CD4-positive, CD25-positive, alpha-beta regulatory T cell (primary cell): ENCODE results near the gene CHST15. TPM values are rescaled to one million over a fixed set of nuclear protein-coding genes. Genes with fewer than 3 reads are reported as not detected.
A peak's percentile ranks its signal among the peaks of the same experiment; 100 is the strongest.

Source experiments
- ATAC-seq, 2 donors: fragments of 150-1000 bp; cut with Tn5 transposase; one replicate each; pipeline ENCODE4 v1.10.0; 2021; ENCODE audit warnings: low read depth in 2 of 2, moderate number of reproducible peaks in 2 of 2, moderate library complexity in 1 of 2
- DNase-seq, 3 donors: peaks; one replicate each; pipeline versions ENCODE4 v3.0.0 to v3.0.0-alpha.2; 2012 to 2022; ENCODE audit warnings: mixed read lengths in 1 of 3
- H3K27ac ChIP-seq: one replicate; pipeline ENCODE4 v1.7.0; 2013; ENCODE audit warnings: mild to moderate bottlenecking, low read length; ENCODE audit not compliant: insufficient read depth, poor library complexity, severe bottlenecking
- H3K27me3 ChIP-seq: one replicate; pipeline ENCODE4 v1.7.0; 2013; ENCODE audit warnings: low read length; ENCODE audit not compliant: control insufficient read depth, insufficient read depth
- H3K36me3 ChIP-seq: one replicate; pipeline ENCODE4 v1.7.0; 2013; ENCODE audit warnings: mild to moderate bottlenecking, low read length, moderate library complexity; ENCODE audit not compliant: control insufficient read depth, insufficient read depth
- H3K4me1 ChIP-seq: 2 replicates; pipeline ENCODE4 v1.7.0; 2013; ENCODE audit warnings: mild to moderate bottlenecking, low read length; ENCODE audit not compliant: insufficient read depth, control insufficient read depth, poor library complexity, severe bottlenecking
- H3K4me3 ChIP-seq: one replicate; pipeline ENCODE4 v1.7.0; 2013; ENCODE audit warnings: low read depth, mild to moderate bottlenecking, low read length, moderate library complexity
- H3K9me3 ChIP-seq, 2 experiments: 1 replicate in 1 of 2; 2 replicates in 1 of 2; pipeline ENCODE4 v1.7.0; 2013; ENCODE audit warnings: low read length in 2 of 2, mild to moderate bottlenecking in 1 of 2, moderate library complexity in 1 of 2; ENCODE audit not compliant: control insufficient read depth in 2 of 2
- H3K27ac Mint-ChIP-seq, 3 donors: one replicate each; pipeline ENCODE4 v1.8.0; 2020 to 2022; ENCODE audit warnings: mild to moderate bottlenecking in 3 of 3, mixed read lengths in 3 of 3, moderate library complexity in 2 of 3
- H3K27me3 Mint-ChIP-seq: one replicate; pipeline ENCODE4 v1.8.0; 2022; ENCODE audit warnings: mild to moderate bottlenecking, mixed read lengths
- H3K36me3 Mint-ChIP-seq: one replicate; pipeline ENCODE4 v1.8.0; 2020; ENCODE audit warnings: mixed read lengths
- H3K4me1 Mint-ChIP-seq, 4 donors: one replicate each; pipeline ENCODE4 v1.8.0; 2020 to 2022; ENCODE audit warnings: mixed read lengths in 4 of 4, mild to moderate bottlenecking in 1 of 4
- H3K4me3 Mint-ChIP-seq, 4 donors: one replicate each; pipeline ENCODE4 v1.8.0; 2020 to 2022; ENCODE audit warnings: mild to moderate bottlenecking in 4 of 4, mixed read lengths in 4 of 4, moderate library complexity in 3 of 4
- H3K9me3 Mint-ChIP-seq, 7 donors: one replicate each; pipeline ENCODE4 v1.8.0; 2020 to 2022; ENCODE audit warnings: mixed read lengths in 7 of 7, mild to moderate bottlenecking in 3 of 7, moderate library complexity in 2 of 7
- polyA plus RNA-seq, 4 donors: library from polyadenylated mRNA; unstranded; fragments of 300-500 nt; fragmentation: Illumina TruSeq; gene quantifications; one replicate each; pipeline ENCODE4 v1.2.3, GENCODE V29; 2021
- total RNA-seq: library from RNA; stranded (reverse); gene quantifications from one replicate; pipeline ENCODE4 v1.2.3, GENCODE V29; 2022

Gene CHST15
- total and polyA plus RNA-seq, 5 donors from 2014 or later, result 0.13 to 0.47 (median 0.27) TPM; not detected in 1

DNA sequence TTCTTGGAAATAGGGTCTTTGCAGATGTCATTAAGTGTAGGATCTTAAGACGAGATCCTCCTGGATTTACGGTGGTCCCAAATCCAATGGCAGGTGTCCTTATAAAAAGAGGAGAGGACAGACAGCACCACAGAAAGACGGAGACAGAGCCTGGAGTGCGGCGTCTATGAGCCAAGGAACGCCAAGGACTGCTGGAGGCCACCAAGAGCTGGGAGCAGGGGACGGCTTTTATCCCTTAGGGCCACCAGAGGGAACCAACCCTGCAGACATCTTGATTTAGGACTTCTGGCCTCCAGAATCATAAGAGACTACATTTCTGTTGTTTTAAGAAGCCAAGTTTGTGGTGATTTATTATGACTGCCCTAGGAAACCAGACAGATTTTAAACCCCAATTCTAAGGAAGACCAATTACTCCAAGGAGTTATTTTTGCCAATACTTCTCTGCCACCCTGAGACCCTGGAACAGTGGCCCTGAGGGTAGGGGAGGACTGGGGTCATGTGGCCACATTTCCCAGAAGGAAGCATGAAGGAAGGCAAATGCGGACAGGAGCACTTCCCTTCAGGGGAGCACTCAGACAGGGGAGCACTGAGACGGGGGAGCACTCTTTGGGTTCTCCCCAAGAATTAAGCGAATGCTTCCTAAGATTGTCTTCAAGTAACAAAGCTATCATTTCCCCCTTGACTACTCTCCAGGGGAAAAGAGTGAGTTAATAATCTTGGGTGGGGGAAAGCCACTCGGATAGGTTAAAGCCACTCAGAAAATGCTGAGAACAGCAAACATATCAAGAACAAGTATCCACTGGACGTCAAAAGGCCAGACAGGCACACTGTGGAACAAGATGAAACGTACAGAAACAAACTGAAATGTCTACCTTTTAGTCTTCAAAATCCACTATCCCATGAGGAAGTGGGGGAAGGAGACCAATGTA lies 67.5 kb downstream of the CHST15 start:
- peak in 1 of 3 donors; percentile 25 for DNase-seq

GRCh38 chr10:124025152-124025551 lies 68.2 kb downstream of the CHST15 start:
- H3K4me3 Mint-ChIP-seq, result no peak overlapping the region
- no peaks in the 10 kb centered on the region for H3K27me3 ChIP-seq
- H3K4me1 Mint-ChIP-seq, result peaks cover 0 to 4% (median 0%) of the 10 kb centered on the region in 4 donors
- H3K4me1 ChIP-seq, result no peaks in the 10 kb centered on the region
- H3K4me3 ChIP-seq, result no peak overlapping the region
- peaks cover 4% of the 10 kb centered on the region for H3K27me3 Mint-ChIP-seq
- H3K36me3 ChIP-seq, result no peaks in the 10 kb centered on the region
- no peak overlapping the region for H3K27ac Mint-ChIP-seq
- no peaks in the 10 kb centered on the region for H3K9me3 ChIP-seq
- H3K36me3 Mint-ChIP-seq, result no peaks in the 10 kb centered on the region
- peak in 1 of 3 donors; percentile 17 for DNase-seq
- H3K27ac ChIP-seq, result no peak overlapping the region
- no peak for ATAC-seq
- no peaks in the 10 kb centered on the region for H3K9me3 Mint-ChIP-seq

More for the DNA sequence above, 67.5 kb downstream of the CHST15 start:
- Histone ChIP-seq H3K27me3 (no peaks in the 10 kb centered on the region), H3K27ac (no peak overlapping the region), H3K36me3 (no peaks in the 10 kb centered on the region), H3K4me1 (no peaks in the 10 kb centered on the region), H3K4me3 (no peak overlapping the region), H3K9me3 (no peaks in the 10 kb centered on the region)
- ATAC-seq, result no peak
- Mint-ChIP-seq H3K9me3 (no peaks in the 10 kb centered on the region), H3K27me3 (peaks cover 4% of the 10 kb centered on the region), H3K36me3 (no peaks in the 10 kb centered on the region), H3K4me3 (no peak overlapping the region), H3K27ac (no peak overlapping the region), H3K4me1 (peaks cover 0 to 4% (median 0%) of the 10 kb centered on the region in 4 donors)

DNA sequence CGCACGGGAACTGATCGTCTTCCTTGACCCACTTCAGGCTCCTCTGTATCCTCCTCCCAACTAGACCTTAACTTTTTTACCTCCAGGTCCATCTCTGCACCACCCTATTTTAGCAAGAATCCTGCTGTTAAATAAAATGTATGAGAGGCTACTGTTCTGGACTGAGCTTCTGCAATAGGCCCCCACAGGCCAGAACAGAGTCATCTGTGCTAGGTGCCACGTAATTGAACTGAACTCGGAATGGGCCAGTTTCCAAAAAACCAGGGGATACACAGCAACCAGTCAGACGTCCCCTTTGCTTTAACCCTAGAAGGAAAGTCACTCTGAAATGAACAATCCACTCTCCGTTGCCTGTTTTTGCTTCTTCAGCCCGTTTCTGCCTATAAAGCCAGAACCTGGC lies 71.3 kb downstream of the CHST15 start:
- ATAC-seq (no peak), DNase-seq (no peak)
- Histone ChIP-seq H3K4me1 (no peaks in the 10 kb centered on the region), H3K27me3 (no peaks in the 10 kb centered on the region), H3K27ac (no peak overlapping the region), H3K9me3 (no peaks in the 10 kb centered on the region), H3K4me3 (no peak overlapping the region), H3K36me3 (no peaks in the 10 kb centered on the region)
- Mint-ChIP-seq H3K9me3 (no peaks in the 10 kb centered on the region), H3K4me1 (no peaks in the 10 kb centered on the region), H3K4me3 (peak overlapping the region in 1 of 4 donors; percentile 79), H3K27ac (no peak overlapping the region), H3K36me3 (no peaks in the 10 kb centered on the region), H3K27me3 (peaks cover 12% of the 10 kb centered on the region)

DNA sequence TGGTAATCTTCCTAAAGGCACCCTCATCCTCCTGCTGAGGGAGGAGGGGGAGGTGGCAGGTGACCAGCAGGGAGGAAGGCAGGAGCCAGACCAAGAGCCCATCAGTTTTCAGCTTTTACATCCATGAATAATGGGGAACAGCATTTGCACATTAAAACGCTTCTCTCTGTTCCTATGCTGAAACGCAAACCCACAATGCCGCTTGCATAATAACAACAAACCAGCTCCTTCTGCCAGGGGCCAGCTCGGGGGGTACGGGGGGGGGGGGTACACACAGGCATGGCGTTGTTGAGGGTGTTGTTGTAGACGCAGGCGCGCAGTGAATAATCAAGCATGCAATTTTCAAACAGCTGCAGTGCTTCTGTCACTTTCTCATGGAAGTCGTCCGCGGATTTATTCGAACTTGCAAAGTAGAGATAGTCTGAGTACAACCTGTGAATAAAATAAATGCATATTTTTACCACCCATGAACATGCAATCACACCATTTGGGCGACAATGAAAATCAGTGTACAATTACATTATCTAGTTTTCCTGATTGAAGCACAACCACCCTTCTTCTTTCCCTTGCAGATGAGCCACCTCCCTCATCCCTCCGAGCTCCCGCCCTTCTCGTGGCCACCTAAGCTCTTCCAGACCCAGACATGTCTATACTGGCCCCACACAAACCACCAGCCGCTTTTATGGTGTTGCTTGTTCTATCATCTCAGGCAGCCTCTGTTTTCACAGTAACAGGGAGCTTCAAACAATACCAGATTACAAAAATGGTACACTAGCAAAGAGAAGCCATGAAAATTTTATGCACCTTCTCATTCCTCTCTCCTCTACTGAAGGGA lies 72.2 kb downstream of the CHST15 start:
- Histone ChIP-seq H3K9me3 (no peaks in the 10 kb centered on the region), H3K4me3 (no peak overlapping the region), H3K27me3 (no peaks in the 10 kb centered on the region), H3K36me3 (no peaks in the 10 kb centered on the region), H3K4me1 (no peaks in the 10 kb centered on the region), H3K27ac (no peak overlapping the region)
- Mint-ChIP-seq H3K36me3 (no peaks in the 10 kb centered on the region), H3K9me3 (no peaks in the 10 kb centered on the region), H3K4me1 (no peaks in the 10 kb centered on the region), H3K27me3 (peaks cover 18% of the 10 kb centered on the region), H3K27ac (no peak overlapping the region), H3K4me3 (no peak overlapping the region)
- ATAC-seq (no peak), DNase-seq (no peak)

GRCh38 chr10:124019886-124020797 lies 73.3 kb downstream of the CHST15 start:
- Histone ChIP-seq H3K36me3 (no peaks in the 10 kb centered on the region), H3K4me3 (no peak overlapping the region), H3K9me3 (no peaks in the 10 kb centered on the region), H3K27ac (no peak overlapping the region), H3K4me1 (no peaks in the 10 kb centered on the region), H3K27me3 (no peaks in the 10 kb centered on the region)
- H3K9me3 Mint-ChIP-seq, result no peaks in the 10 kb centered on the region
- H3K27ac Mint-ChIP-seq, result no peak overlapping the region
- ATAC-seq (no peak), DNase-seq (no peak)
- H3K36me3 Mint-ChIP-seq, result no peaks in the 10 kb centered on the region
- no peak overlapping the region for H3K4me3 Mint-ChIP-seq
- no peaks in the 10 kb centered on the region for H3K4me1 Mint-ChIP-seq
- peaks cover 18% of the 10 kb centered on the region for H3K27me3 Mint-ChIP-seq

GRCh38 chr10:124018886-124019525 lies 74.4 kb downstream of the CHST15 start:
- Mint-ChIP-seq H3K4me3 (no peak overlapping the region), H3K36me3 (no peaks in the 10 kb centered on the region), H3K4me1 (no peaks in the 10 kb centered on the region), H3K27me3 (peaks cover 18% of the 10 kb centered on the region), H3K27ac (no peak overlapping the region), H3K9me3 (peaks cover 0 to 2% (median under 1%) of the 10 kb centered on the region in 7 donors)
- H3K36me3 ChIP-seq, result no peaks in the 10 kb centered on the region
- no peak for ATAC-seq
- no peaks in the 10 kb centered on the region for H3K9me3 ChIP-seq
- H3K27me3 ChIP-seq, result no peaks in the 10 kb centered on the region
- no peak for DNase-seq
- H3K4me3 ChIP-seq, result no peak overlapping the region
- no peak overlapping the region for H3K27ac ChIP-seq
- no peaks in the 10 kb centered on the region for H3K4me1 ChIP-seq

DNA sequence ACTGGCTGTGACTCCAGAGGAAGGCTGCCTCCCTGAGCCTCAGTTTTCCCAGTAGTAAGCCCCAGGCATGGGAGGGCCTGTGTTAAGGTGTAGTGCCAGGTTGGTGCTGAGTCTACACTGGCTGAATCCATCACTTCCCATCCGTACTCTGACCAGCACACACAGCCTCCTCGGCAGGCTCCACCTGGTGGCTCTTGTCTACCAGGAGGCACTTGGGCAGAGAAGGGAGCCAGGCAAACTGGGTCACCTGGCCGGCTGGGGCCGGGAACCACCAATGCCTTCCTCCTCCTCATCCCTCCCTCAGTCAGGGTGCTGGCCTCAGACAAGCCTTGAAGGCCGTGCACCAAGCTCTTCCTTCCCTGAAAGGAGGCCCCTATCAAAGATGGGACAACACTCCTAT lies 75.7 kb downstream of the CHST15 start:
- Mint-ChIP-seq H3K4me1 (no peaks in the 10 kb centered on the region), H3K9me3 (peaks cover 0 to 9% (median 2%) of the 10 kb centered on the region in 7 donors), H3K36me3 (no peaks in the 10 kb centered on the region), H3K4me3 (no peak overlapping the region), H3K27ac (no peak overlapping the region), H3K27me3 (peaks cover 18% of the 10 kb centered on the region)
- Histone ChIP-seq H3K27ac (no peak overlapping the region), H3K9me3 (no peaks in the 10 kb centered on the region), H3K36me3 (no peaks in the 10 kb centered on the region), H3K4me1 (no peaks in the 10 kb centered on the region), H3K27me3 (no peaks in the 10 kb centered on the region), H3K4me3 (no peak overlapping the region)
- ATAC-seq (no peak), DNase-seq (no peak)
